ENCODE data around the gene LST1. TPM values are rescaled to one million over a fixed set of nuclear protein-coding genes. Genes with fewer than 3 reads are reported as not detected.
"Not testable (repeated sequence)": the region's sequence is repeated elsewhere in the genome, so short reads cannot be mapped to it uniquely, and the experiment has no call there.

Gene LST1
- total and polyA plus RNA-seq, 5 donors = 7.8 to 16.6 (median 11.1) TPM

DNA sequence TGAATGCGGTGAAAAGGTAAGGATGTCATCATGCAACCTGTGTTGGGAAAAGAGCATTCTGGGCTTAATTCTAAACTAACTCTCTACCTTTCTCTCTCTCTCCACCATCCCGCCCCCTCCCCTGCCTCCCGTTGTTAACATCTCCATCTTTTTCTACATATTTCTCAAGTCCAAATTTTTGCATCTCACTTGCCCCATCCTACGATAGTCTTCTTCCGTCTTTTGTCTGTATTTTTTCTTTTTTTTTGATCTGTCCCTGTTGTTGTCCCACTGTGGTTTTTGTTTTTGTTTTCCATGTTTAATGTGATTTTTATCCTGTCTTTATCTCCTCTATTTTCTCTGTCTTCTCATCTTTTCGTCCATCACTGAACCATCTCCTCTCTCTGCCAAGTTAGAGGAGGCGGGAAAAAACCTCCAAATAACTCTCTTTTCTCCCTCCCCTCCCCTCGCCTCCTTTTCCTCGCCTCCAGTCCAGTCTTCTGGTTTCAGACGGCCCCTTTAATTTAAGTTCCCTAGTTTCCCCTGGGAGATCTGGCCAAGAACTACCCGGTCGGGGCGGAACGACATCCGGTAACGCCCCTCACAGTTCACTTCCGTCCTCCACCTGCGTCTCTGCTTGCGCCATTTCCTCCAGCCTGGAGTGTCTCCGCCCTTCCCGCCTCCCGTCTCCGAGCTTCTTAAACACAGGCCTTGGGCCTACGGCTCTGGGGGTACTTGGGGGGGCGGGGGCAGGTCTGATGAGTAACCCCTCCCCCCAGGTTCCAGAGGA lies 38.9 kb upstream of the LST1 start, which contains the start of gene NFKBIL1:
NFKBIL1 (plus strand) TSS at position 651 of the 769 bp plus-strand sequence; CDS start at position 738, 87 bp downstream.
- peak; percentile 96 to 98 (median 97) for DNase-seq
- intact Hi-C loops (cut with DNase I) = loop anchor here (2.0 to 5.0 kb wide), 4 partner anchors 35 to 115 kb away; partner anchors contain the start of genes LTB (in 2 of the 4), C6orf47 (in 1 of the 4) and GPANK1 (in 1 of the 4)

DNA sequence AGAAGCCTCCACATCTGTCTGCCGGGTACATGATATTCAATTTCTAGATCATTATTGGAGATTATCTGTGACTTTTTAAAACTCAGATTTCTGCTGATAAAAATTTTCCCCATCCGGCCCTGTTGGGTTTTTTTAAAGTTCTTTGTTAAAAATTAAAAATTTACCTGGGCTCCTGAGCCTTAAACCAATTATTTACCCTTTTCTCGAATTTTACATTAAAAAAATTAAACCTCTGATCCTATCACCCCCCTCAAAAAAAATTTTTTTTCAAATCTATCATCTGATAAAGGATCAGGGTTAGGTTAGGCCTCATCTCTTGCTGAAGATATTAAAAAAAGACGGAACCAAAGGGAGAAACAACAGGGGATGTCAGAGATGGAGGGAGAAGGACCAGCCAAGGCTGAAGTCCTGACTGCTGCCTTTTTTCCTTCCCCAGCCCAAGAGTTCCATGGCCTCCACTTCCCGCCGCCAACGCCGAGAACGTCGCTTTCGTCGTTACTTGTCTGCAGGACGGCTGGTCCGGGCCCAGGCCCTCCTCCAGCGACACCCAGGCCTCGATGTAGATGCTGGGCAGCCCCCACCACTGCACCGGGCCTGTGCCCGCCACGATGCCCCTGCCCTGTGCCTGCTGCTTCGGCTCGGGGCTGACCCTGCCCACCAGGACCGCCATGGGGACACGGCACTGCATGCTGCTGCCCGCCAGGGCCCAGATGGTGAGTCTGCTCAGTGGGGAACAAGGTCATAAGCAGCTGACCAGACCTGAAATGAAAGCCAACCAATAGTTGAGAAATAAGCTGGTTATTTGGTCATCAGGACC lies 38.1 kb upstream of the LST1 start:
- peak in 1 of 2 donors; percentile 3 for ATAC-seq
- WGBS = 77% methylated on average over 24 of the region's 24 CpGs
- peak overlapping the region; percentile 82 for H3K27ac ChIP-seq (ENCODE audit: low read length)
- H3K9me3 ChIP-seq (ENCODE audit: control insufficient read depth, low read length) = no peaks in the 10 kb centered on the region
- intact Hi-C loops (cut with DNase I) = loop anchor here (2.0 to 5.0 kb wide), 4 partner anchors 34 to 114 kb away; partner anchors contain the start of genes LTB (in 2 of the 4), C6orf47 (in 1 of the 4) and GPANK1 (in 1 of the 4)
- peak overlapping the region; percentile 56 for H3K4me3 ChIP-seq (ENCODE audit: low read length)
- peaks cover 4% of the 10 kb centered on the region for H3K4me1 ChIP-seq (ENCODE audit: control insufficient read depth, insufficient read depth, low read length)
- no peaks in the 10 kb centered on the region for H3K27me3 ChIP-seq (ENCODE audit: control insufficient read depth, insufficient read depth)
- DNase-seq = peak in 2 of 3 donors; percentile 71 to 72

More for the DNA sequence above, 38.9 kb upstream of the LST1 start, which contains the start of gene NFKBIL1:
- Histone ChIP-seq H3K4me1 (ENCODE audit: control insufficient read depth, insufficient read depth, low read length) (peaks cover 4% of the 10 kb centered on the region), H3K27ac (ENCODE audit: low read length) (peak within 1 kb of the TSS; percentile 82), H3K27me3 (ENCODE audit: control insufficient read depth, insufficient read depth) (no peaks in the 10 kb centered on the region), H3K9me3 (ENCODE audit: control insufficient read depth, low read length) (no peaks in the 10 kb centered on the region), H3K4me3 (ENCODE audit: low read length) (peak within 1 kb of the TSS; percentile 56)
- ATAC-seq = peak; percentile 97
- under 1% methylated on average over 25 of the region's 25 CpGs for WGBS

DNA sequence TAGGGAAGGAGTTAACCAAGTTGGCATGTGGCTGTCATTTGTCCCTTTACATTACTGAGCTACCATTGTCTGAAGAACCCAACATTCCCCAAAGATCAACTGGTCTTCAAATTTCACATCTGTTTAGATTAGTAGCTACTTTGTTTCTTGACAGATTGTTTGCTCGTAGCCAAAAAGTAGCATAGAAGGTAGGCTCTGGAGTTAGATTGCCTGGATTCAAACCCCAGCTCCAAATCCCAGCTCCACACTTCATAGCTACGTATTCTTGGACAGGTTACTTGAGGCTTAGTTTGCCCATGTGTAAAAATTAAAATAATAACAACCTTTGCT lies 37.6 kb upstream of the LST1 start:
- WGBS = 92% methylated on average over 2 of the region's 2 CpGs
- Histone ChIP-seq H3K27ac (ENCODE audit: low read length) (no peak overlapping the region), H3K4me3 (ENCODE audit: low read length) (no peak overlapping the region), H3K4me1 (ENCODE audit: control insufficient read depth, insufficient read depth, low read length) (peaks cover 4% of the 10 kb centered on the region), H3K27me3 (ENCODE audit: control insufficient read depth, insufficient read depth) (no peaks in the 10 kb centered on the region), H3K9me3 (ENCODE audit: control insufficient read depth, low read length) (no peaks in the 10 kb centered on the region)
- DNase-seq = no peak
- ATAC-seq = no peak
- intact Hi-C loops (cut with DNase I) = loop anchor here (5.0 kb wide), 3 partner anchors 34 to 114 kb away; partner anchors contain the start of genes LTB (in 2 of the 4), C6orf47 (in 1 of the 4) and GPANK1 (in 1 of the 4)

DNA sequence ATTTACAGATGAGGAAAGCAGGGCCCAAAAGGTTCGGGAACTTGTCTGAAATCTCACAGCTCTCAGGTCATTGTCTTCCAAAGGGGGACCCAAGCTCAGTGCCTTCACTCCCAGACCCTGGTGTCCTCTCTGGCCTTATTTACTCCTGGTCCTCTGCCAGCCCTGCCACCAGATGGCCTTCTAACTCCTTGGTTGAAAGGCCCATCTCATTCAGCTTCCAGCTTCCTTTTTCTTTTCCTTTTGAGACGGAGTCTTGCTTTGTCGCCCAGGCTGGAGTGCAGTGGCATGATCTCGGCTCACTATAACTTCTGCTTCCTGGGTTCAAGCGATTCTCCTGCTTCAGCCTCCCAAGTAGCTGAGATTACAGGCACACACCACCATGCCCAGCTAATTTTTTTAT lies 34.7 kb upstream of the LST1 start:
- not testable (repeated sequence) for H3K4me1 ChIP-seq (ENCODE audit: control insufficient read depth, insufficient read depth, low read length); H3K27me3 ChIP-seq (ENCODE audit: control insufficient read depth, insufficient read depth); H3K9me3 ChIP-seq (ENCODE audit: control insufficient read depth, low read length); ATAC-seq; H3K4me3 ChIP-seq (ENCODE audit: low read length); H3K27ac ChIP-seq (ENCODE audit: low read length)
- peak in 2 of 3 donors; percentile 72 to 79 for DNase-seq
- intact Hi-C loops (cut with DNase I) = loop anchor here in 1 of 4 donors (5.0 kb wide), 1 partner anchor 36 kb away; the partner anchor contains the start of gene LST1
- 57% methylated on average over 5 of the region's 5 CpGs for WGBS

DNA sequence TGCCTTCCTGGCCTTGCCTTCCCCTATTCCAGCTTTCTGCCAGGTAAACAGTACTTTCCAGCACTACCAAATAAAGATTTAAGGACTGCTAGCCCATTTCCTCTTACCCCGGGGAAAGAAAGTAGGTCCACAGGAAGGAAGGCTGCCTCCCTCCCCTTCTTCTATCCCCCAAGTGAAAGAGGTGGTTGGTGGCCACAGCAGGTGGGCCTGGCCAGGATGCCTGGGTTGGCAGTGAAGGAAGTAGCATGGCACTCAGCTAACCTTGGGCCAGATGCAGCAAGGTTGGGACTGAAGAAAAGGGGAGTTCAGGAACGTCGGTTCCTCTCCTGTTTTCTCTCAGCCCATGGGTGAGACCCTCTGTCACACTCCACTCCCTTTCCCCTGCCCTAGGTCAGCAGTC lies 29.8 kb upstream of the LST1 start:
- no peak for ATAC-seq
- intact Hi-C loops (cut with DNase I) = no loop called here
- no peak overlapping the region for H3K4me3 ChIP-seq (ENCODE audit: low read length)
- H3K27ac ChIP-seq (ENCODE audit: low read length) = no peak overlapping the region
- H3K27me3 ChIP-seq (ENCODE audit: control insufficient read depth, insufficient read depth) = no peaks in the 10 kb centered on the region
- no peaks in the 10 kb centered on the region for H3K9me3 ChIP-seq (ENCODE audit: control insufficient read depth, low read length)
- no peak for DNase-seq
- WGBS = 61% methylated on average over 3 of the region's 3 CpGs
- peaks cover 18% of the 10 kb centered on the region for H3K4me1 ChIP-seq (ENCODE audit: control insufficient read depth, insufficient read depth, low read length)

DNA sequence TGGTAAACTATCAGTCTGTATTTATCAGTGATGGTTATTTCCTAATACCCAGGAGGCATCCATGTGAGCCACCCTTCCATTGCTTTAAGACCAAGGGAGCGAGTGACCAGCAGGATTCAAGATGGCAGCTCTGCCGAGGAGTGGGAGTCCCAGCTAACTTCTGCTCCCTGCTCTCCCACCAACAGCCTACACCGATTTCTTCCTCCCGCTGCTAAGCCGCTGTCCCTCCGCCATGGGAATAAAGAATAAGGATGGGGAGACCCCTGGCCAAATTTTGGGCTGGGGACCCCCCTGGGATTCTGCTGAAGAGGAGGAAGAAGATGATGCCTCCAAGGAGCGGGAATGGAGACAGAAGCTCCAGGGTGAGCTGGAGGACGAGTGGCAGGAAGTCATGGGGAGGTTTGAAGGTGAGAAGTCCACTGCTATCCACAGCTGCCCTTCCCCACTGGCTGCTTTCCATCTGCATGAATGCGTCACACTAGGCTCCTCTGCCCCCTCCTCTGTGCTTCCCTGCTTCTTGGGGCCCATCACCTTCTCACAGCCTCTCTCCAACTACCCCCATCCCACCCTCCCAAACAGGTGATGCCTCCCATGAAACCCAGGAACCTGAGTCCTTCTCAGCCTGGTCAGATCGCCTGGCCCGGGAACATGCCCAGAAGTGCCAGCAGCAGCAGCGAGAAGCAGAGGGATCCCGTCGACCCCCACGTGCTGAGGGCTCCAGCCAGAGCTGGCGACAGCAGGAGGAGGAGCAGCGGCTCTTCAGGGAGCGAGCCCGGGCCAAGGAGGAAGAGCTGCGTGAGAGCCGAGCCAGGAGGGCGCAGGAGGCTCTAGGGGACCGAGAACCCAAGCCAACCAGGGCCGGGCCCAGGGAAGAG lies 28.4 kb upstream of the LST1 start:
- H3K27ac ChIP-seq (ENCODE audit: low read length) = peak overlapping the region; percentile 55
- WGBS = 62% methylated on average over 24 of the region's 24 CpGs
- ATAC-seq (no peak), DNase-seq (peak in 2 of 3 donors; percentile 59 to 65)
- no peaks in the 10 kb centered on the region for H3K27me3 ChIP-seq (ENCODE audit: control insufficient read depth, insufficient read depth)
- H3K9me3 ChIP-seq (ENCODE audit: control insufficient read depth, low read length) = no peaks in the 10 kb centered on the region
- peaks cover 18% of the 10 kb centered on the region for H3K4me1 ChIP-seq (ENCODE audit: control insufficient read depth, insufficient read depth, low read length)
- intact Hi-C loops (cut with DNase I) = no loop called here
- H3K4me3 ChIP-seq (ENCODE audit: low read length) = no peak overlapping the region

DNA sequence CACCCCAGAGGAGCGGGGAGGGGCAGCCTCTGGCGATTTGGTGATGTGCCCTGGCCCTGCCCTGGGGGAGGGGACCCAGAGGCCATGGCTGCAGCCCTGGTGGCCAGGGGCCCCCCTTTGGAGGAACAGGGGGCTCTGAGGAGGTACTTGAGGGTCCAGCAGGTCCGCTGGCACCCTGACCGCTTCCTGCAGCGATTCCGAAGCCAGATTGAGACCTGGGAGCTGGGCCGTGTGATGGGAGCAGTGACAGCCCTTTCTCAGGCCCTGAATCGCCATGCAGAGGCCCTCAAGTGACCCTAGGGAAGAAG lies 27.8 kb upstream of the LST1 start:
- no peak overlapping the region for H3K4me3 ChIP-seq (ENCODE audit: low read length)
- no peaks in the 10 kb centered on the region for H3K27me3 ChIP-seq (ENCODE audit: control insufficient read depth, insufficient read depth)
- H3K9me3 ChIP-seq (ENCODE audit: control insufficient read depth, low read length) = no peaks in the 10 kb centered on the region
- peaks cover 18% of the 10 kb centered on the region for H3K4me1 ChIP-seq (ENCODE audit: control insufficient read depth, insufficient read depth, low read length)
- intact Hi-C loops (cut with DNase I) = no loop called here
- peak overlapping the region; percentile 55 for H3K27ac ChIP-seq (ENCODE audit: low read length)
- DNase-seq (no peak), ATAC-seq (peak in 1 of 2 donors; percentile 19)
- 78% methylated on average over 8 of the region's 8 CpGs for WGBS

DNA sequence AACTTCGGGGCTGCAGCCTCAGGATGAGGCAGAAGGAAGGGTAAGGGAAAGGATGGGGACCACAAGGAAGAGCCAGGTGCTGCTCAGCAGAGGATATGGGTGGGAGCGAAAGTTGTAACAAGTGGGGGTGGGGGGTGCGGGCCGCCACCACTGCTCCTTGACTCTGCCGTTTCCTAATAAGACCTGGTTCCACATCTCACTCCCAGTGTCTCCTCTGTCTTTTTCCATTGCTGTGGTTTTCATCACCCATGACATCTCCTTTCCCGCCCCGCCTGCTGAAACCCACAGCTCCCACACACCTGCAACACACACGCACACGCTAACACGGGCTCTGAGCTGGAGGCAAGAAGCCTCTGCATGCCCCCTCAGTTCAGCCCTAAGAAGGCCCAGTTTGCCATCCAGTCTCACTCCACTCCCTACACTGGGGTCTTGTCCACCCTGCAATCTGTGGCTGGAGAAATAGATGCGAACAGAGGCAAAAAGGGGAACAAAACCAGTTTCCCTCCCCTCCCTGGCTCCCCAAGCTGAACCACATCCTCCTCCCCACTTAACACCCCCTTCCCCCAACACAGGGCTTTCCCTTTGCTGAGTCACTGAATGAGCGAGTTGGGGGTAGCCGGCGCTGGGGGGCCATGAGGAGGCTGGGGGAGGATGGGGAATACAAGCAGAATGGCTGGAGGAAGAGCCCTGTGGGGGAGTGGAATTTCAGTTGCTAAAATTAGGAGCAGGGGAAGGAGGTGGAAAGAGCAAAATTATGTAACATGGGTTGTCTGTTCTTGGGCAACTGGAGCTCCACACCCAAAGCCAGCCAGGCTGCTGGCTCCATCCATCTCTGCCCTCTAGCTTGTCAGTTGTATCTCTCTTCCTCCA lies 27.2 kb upstream of the LST1 start:
- DNase-seq (peak in 2 of 3 donors; percentile 64 to 72), ATAC-seq (peak; percentile 22 to 40)
- intact Hi-C loops (cut with DNase I) = no loop called here
- Histone ChIP-seq H3K9me3 (ENCODE audit: control insufficient read depth, low read length) (no peaks in the 10 kb centered on the region), H3K27ac (ENCODE audit: low read length) (peak overlapping the region; percentile 55), H3K4me1 (ENCODE audit: control insufficient read depth, insufficient read depth, low read length) (peaks cover 18% of the 10 kb centered on the region), H3K4me3 (ENCODE audit: low read length) (no peak overlapping the region), H3K27me3 (ENCODE audit: control insufficient read depth, insufficient read depth) (no peaks in the 10 kb centered on the region)
- 72% methylated on average over 14 of the region's 14 CpGs for WGBS

DNA sequence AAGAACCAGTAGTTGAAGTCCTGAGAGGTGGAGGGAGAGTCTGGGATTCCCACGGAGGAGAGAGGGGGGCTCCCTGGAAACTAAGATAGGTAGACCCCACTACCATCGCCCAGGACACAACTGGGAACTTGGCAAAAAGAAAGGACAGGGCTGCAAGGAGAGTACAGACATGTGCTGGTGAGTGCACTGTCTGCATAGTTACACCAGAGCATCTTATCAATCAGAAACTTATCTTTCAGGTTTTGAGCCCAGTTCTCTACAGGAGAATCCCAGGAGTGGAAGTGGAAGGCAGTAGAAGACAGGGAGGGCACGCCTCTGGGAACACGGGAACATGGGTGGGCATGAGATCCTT lies 26.5 kb upstream of the LST1 start:
- WGBS = 51% methylated on average over 4 of the region's 4 CpGs
- H3K27ac ChIP-seq (ENCODE audit: low read length) = peak overlapping the region; percentile 50
- DNase-seq = no peak
- no peaks in the 10 kb centered on the region for H3K27me3 ChIP-seq (ENCODE audit: control insufficient read depth, insufficient read depth)
- H3K4me1 ChIP-seq (ENCODE audit: control insufficient read depth, insufficient read depth, low read length) = peaks cover 18% of the 10 kb centered on the region
- no peak overlapping the region for H3K4me3 ChIP-seq (ENCODE audit: low read length)
- intact Hi-C loops (cut with DNase I) = no loop called here
- ATAC-seq = no peak
- no peaks in the 10 kb centered on the region for H3K9me3 ChIP-seq (ENCODE audit: control insufficient read depth, low read length)
